T-helper 1 cell treated with Interleukin-12 subunit alpha and Interleukin-12 subunit beta and Interleukin-4 antibody, amounts not matched to agents 30 μg/mL and 1 μg/mL, for 36 hours (primary cell): ENCODE results near the gene RTN4RL1.

ENCODE experiments used
- H3K27ac Mint-ChIP-seq: one replicate; pipeline ENCODE4 v1.8.0; 2021; ENCODE audit warnings: mild to moderate bottlenecking, mixed read lengths
- H3K27me3 Mint-ChIP-seq: one replicate; pipeline ENCODE4 v1.8.0; 2021; ENCODE audit warnings: low read depth, mixed read lengths
- H3K36me3 Mint-ChIP-seq: one replicate; pipeline ENCODE4 v1.8.0; 2021; ENCODE audit warnings: low read depth, mixed read lengths
- H3K4me1 Mint-ChIP-seq: one replicate; pipeline ENCODE4 v1.8.0; 2021; ENCODE audit warnings: low read depth, mixed read lengths
- H3K4me3 Mint-ChIP-seq: one replicate; pipeline ENCODE4 v1.8.0; 2021; ENCODE audit warnings: mild to moderate bottlenecking, moderate library complexity, mixed read lengths
- H3K9me3 Mint-ChIP-seq: one replicate; pipeline ENCODE4 v1.8.0; 2021; ENCODE audit warnings: mixed read lengths

The RTN4RL1 gene

DNA sequence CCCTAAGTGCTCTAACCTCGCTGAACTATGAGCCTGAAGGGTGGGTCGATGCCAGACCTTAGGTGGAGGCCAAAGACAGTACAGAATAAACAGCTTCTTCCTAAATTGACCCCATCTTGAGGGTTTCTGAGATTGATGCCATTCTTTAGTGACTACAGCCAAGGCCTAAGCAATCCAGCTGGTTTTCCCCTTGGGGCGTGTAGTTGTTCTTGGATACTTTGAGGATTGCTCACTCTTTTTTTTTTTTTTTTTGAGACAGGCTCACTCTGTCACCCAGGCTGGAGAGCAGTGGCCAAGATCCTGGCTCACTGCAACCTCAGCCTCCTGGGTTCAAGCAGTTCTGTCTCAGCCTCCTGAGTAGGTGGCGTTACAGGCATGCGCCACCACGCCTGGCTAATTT lies 18.7 kb upstream of the RTN4RL1 start:
- no peaks in the 10 kb centered on the region for H3K27me3 Mint-ChIP-seq
- peaks cover 23% of the 10 kb centered on the region for H3K36me3 Mint-ChIP-seq
- H3K4me1 Mint-ChIP-seq, result peaks cover 20% of the 10 kb centered on the region
- H3K4me3 Mint-ChIP-seq, result peak overlapping the region; percentile 91
- no peaks in the 10 kb centered on the region for H3K9me3 Mint-ChIP-seq
- peak overlapping the region; percentile 83 for H3K27ac Mint-ChIP-seq

- Mint-ChIP-seq H3K9me3 (no peaks in the 10 kb centered on the region), H3K4me1 (peaks cover 13% of the 10 kb centered on the region), H3K27ac (peak overlapping the region; percentile 83), H3K4me3 (peak overlapping the region; percentile 91), H3K36me3 (peaks cover 25% of the 10 kb centered on the region), H3K27me3 (no peaks in the 10 kb centered on the region)
Measured at GRCh38 chr17:2042933-2043332, 17.8 kb upstream of the RTN4RL1 start.

DNA sequence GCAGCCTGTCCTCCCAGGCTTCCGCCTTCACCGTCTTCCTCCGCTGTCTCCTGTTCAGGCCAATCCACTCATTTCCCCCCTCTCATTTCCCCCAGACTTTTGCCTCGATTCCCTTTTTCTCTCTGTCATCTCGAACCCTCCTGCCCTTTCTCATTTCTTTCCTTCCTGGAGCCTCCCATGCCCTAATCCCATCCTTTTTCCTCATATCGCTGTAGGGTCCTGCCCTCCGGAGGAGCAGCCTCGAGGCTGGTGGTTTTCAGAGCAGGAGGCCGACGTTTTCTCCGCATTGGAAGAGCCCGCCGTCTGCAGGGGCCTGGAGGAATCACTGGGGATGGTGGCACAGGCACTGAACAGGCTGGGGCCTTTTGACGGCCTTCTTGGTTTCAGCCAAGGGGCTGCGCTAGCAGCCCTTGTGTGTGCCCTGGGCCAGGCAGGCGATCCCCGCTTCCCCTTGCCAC lies 17.3 kb upstream of the RTN4RL1 start:
- Mint-ChIP-seq H3K4me1 (peaks cover 13% of the 10 kb centered on the region), H3K27me3 (no peaks in the 10 kb centered on the region), H3K4me3 (peak overlapping the region; percentile 91), H3K27ac (peak overlapping the region; percentile 96), H3K9me3 (no peaks in the 10 kb centered on the region), H3K36me3 (peaks cover 25% of the 10 kb centered on the region)

DNA sequence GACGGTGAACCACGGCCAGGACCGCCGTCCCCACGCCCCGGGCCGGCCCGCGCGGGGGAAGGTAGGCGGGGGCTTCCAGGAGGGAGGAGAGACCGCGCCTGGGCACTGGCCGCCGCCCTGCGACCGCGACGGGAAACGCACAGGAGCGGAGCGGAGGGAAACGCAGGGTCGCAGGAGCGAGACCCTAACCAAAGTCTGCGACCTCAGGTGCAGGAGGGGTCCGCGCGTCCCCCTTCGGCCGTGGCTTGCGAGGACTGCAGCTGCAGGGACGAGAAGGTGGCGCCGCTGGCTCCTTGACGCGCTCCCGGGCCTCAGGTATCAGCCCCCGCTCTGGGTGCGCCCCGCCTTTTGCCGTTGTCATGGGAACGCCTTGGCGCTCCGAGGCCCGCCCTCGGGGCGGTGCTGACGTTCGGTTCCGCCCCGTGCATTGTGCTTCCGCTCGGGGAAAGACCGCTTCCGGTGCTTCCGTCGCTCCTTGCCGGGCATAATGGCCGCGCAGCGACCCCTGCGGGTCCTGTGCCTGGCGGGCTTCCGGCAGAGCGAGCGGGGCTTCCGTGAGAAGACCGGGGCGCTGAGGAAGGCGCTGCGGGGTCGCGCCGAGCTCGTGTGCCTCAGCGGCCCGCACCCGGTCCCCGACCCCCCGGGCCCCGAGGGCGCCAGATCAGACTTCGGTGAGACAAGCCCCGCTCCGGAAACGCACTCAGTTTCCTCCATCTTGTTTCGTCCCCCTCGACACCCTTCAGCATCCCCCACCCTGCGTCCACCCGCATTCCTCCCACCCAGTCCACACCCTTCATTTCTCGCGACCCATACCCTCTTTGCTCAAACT lies 16.6 kb upstream of the RTN4RL1 start, which contains the start of gene OVCA2:
Gene OVCA2 (plus strand): TSS at position 462 of the 829 bp plus-strand sequence. CDS start 26 bp downstream, at position 488.
- Mint-ChIP-seq H3K27me3 (no peaks in the 10 kb centered on the region), H3K9me3 (no peaks in the 10 kb centered on the region), H3K4me3 (peak within 1 kb of the TSS; percentile 91), H3K4me1 (peaks cover 13% of the 10 kb centered on the region), H3K27ac (peak within 1 kb of the TSS; percentile 96), H3K36me3 (peaks cover 28% of the 10 kb centered on the region)

- Mint-ChIP-seq H3K27ac (no peak overlapping the region), H3K27me3 (no peaks in the 10 kb centered on the region)
Measured at GRCh38 chr17:2040942-2041560, 15.9 kb upstream of the RTN4RL1 start.

DNA sequence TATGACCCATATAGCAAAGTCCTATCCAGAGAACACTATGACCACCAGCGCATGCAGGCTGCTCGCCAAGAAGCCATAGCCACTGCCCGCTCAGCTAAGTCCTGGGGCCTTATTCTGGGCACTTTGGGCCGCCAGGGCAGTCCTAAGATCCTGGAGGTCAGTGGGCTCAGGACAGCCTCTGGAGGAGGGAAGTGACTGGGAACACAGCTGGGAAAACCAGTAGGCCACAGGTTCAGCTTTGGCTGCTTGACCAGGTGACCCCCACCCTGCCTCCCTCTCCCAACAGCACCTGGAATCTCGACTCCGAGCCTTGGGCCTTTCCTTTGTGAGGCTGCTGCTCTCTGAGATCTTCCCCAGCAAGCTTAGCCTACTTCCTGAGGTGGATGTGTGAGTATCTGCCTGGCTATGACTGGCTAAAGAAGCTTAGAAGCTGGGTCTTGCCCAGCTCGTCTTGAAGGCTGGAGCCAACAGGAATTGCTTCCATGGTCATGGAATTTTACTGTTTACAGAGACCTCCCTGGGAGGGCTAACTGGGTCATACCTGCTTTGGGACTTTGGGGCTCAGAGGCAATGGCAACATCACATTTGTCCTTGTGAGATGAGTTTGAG lies 15.2 kb upstream of the RTN4RL1 start:
- Mint-ChIP-seq H3K36me3 (peaks cover 36% of the 10 kb centered on the region), H3K4me1 (peaks cover 13% of the 10 kb centered on the region), H3K4me3 (peak overlapping the region; percentile 40), H3K27ac (no peak overlapping the region), H3K9me3 (no peaks in the 10 kb centered on the region), H3K27me3 (no peaks in the 10 kb centered on the region)

More at GRCh38 chr17:2040942-2041560, 15.9 kb upstream of the RTN4RL1 start:
- Mint-ChIP-seq H3K4me1 (peaks cover 13% of the 10 kb centered on the region), H3K9me3 (no peaks in the 10 kb centered on the region), H3K4me3 (peak overlapping the region; percentile 40), H3K36me3 (peaks cover 35% of the 10 kb centered on the region)

DNA sequence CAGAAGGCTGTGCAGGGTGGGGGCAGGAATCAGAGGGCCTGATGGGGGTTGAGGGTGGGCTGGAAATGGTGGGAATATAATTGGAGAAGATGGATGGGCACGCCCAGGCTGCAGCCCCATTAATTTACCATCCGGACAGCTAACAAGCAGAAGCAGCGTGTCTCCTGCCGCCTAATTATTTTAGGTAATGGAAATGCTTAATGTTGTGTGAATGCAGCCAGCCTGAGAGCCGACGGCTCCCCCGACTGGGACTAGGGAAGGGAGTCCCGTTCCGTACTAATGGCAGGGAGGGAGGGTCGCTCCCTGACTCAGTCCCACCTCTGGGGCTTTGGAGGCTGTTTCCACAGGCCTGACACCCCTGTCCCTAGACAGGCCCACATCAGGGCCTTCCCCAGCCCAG lies 12.0 kb upstream of the RTN4RL1 start:
- H3K27ac Mint-ChIP-seq, result no peak overlapping the region

GRCh38 chr17:2035541-2036488 lies 10.7 kb upstream of the RTN4RL1 start:
- H3K27ac Mint-ChIP-seq, result no peak overlapping the region

More for the DNA sequence above, 12.0 kb upstream of the RTN4RL1 start:
- H3K9me3 Mint-ChIP-seq, result no peaks in the 10 kb centered on the region
- no peaks in the 10 kb centered on the region for H3K27me3 Mint-ChIP-seq
- H3K36me3 Mint-ChIP-seq, result peaks cover 23% of the 10 kb centered on the region
- peaks cover 3% of the 10 kb centered on the region for H3K4me1 Mint-ChIP-seq
- H3K4me3 Mint-ChIP-seq, result no peak overlapping the region

DNA sequence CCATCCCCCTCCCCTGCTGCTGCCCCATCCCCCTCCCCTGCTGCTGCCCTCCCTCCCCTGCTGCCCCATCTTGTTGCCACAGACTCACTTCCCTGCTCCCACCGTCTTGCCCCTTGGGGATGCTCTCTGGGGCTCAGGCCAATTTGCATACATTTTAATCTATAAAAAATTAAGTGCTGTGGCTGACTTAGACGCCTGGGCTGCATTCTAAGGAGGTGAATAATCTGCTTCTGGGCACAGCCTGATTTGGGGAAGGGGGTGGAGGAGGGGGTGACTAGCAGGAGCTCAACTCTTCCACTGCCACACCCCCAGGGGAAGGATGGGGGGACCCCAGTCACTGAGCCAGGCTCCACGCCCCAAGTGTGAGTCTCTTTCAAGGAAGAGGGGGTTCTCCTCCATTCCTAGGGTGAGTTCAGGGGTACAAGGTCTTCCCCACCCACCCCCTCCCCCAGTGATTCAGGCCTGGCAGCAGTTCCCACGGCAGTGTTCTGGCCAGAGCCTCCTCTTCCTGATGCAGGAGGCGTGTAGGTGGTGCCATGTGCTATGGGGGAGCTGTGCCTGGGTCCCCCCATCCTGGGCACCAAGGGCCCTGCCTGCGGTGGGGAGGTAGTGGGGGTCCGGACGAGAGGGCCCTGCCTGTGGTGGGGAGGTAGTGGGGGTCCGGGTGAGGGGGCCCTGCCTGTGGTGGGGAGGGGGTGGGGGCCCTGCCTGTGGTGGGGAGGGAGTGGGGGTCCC lies 9.8 kb upstream of the RTN4RL1 start:
- Mint-ChIP-seq H3K36me3 (peaks cover 14% of the 10 kb centered on the region), H3K4me1 (peaks cover 11% of the 10 kb centered on the region), H3K27ac (no peak overlapping the region), H3K4me3 (no peak overlapping the region), H3K27me3 (no peaks in the 10 kb centered on the region), H3K9me3 (no peaks in the 10 kb centered on the region)

More at GRCh38 chr17:2035541-2036488, 10.7 kb upstream of the RTN4RL1 start:
- Mint-ChIP-seq H3K4me3 (no peak overlapping the region), H3K27me3 (no peaks in the 10 kb centered on the region), H3K36me3 (peaks cover 19% of the 10 kb centered on the region), H3K9me3 (no peaks in the 10 kb centered on the region), H3K4me1 (peaks cover 5% of the 10 kb centered on the region)

- no peak overlapping the region for H3K27ac Mint-ChIP-seq
- H3K36me3 Mint-ChIP-seq, result peaks cover 13% of the 10 kb centered on the region
- no peaks in the 10 kb centered on the region for H3K9me3 Mint-ChIP-seq
- no peak overlapping the region for H3K4me3 Mint-ChIP-seq
- H3K27me3 Mint-ChIP-seq, result peaks cover under 1% of the 10 kb centered on the region
- peaks cover 11% of the 10 kb centered on the region for H3K4me1 Mint-ChIP-seq
Measured at GRCh38 chr17:2034157-2034556, 9.0 kb upstream of the RTN4RL1 start.

DNA sequence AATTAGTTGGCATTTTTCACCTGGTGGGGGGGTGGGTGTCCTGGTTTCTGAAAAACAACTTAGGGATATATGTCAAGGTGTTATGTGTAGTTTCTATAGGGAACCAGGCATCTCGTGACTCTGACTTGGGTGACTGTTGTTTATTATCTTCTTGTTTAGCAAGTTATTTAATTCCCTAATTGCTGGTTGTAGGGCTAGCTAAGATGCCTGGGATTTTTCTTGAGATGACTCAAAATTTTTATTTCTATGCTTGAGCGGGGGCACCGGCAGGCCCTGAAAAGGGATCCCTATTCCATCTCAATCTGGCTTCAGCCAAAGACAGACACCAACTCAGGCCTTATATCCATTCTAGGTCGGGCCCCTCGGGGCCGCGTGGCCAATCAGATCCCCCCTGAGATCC lies 8.0 kb upstream of the RTN4RL1 start:
- H3K4me3 Mint-ChIP-seq, result no peak overlapping the region
- no peak overlapping the region for H3K27ac Mint-ChIP-seq
- peaks cover 11% of the 10 kb centered on the region for H3K36me3 Mint-ChIP-seq
- H3K27me3 Mint-ChIP-seq, result peaks cover 10% of the 10 kb centered on the region
- no peaks in the 10 kb centered on the region for H3K9me3 Mint-ChIP-seq
- peaks cover 11% of the 10 kb centered on the region for H3K4me1 Mint-ChIP-seq

GRCh38 chr17:2030779-2031163 lies 5.6 kb upstream of the RTN4RL1 start:
- H3K27ac Mint-ChIP-seq, result peak overlapping the region; percentile 69
- no peaks in the 10 kb centered on the region for H3K36me3 Mint-ChIP-seq
- no peaks in the 10 kb centered on the region for H3K9me3 Mint-ChIP-seq
- peaks cover 32% of the 10 kb centered on the region for H3K27me3 Mint-ChIP-seq
- peaks cover 16% of the 10 kb centered on the region for H3K4me1 Mint-ChIP-seq
- H3K4me3 Mint-ChIP-seq, result peak overlapping the region; percentile 93
